ENCODE data around the gene DNAJB5.

DNAJB5 gene

DNA sequence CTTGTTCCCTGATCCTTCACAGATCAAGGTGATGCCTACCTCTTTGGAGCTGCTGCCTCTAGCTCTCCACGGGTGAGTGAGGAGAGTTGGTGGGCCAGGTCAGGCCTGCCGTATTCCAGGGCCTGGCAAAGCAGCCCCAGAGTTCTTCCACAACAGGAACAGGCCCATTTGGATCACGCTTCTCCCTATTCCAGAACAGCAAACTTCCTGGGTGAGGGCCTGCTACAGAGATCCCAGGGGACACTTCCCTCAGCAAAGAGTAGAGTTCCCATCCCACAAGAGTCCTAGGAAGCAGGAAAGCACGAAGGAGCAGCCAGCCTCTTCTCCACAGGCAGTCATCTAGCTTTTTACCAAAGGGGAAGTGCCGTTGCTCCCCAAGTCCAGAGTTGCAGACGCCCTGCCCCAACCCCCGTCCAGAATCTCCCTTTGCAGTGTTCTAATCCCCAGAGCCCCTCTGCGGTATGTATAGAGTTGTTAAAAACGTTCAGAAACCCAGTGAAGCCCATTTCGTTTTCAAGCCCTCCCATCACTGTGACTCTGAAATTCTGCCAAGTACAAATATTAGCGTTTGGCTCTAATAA, 9.3 kb upstream of the DNAJB5 start:
- TF ChIP-seq, protein P1, sequence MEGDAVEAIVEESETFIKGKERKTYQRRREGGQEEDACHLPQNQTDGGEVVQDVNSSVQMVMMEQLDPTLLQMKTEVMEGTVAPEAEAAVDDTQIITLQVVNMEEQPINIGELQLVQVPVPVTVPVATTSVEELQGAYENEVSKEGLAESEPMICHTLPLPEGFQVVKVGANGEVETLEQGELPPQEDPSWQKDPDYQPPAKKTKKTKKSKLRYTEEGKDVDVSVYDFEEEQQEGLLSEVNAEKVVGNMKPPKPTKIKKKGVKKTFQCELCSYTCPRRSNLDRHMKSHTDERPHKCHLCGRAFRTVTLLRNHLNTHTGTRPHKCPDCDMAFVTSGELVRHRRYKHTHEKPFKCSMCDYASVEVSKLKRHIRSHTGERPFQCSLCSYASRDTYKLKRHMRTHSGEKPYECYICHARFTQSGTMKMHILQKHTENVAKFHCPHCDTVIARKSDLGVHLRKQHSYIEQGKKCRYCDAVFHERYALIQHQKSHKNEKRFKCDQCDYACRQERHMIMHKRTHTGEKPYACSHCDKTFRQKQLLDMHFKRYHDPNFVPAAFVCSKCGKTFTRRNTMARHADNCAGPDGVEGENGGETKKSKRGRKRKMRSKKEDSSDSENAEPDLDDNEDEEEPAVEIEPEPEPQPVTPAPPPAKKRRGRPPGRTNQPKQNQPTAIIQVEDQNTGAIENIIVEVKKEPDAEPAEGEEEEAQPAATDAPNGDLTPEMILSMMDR (IDR thresholded peaks at IDR 0.05; ENCODE audit: control extremely low read depth, extremely low read depth, low read depth, missing control alignments) = no peak
- no peak for DNase-seq (ENCODE audit: extremely low spot score)
- CTCF ChIA-PET = interaction anchor here (1.4 to 4.3 kb wide), 5 partner anchors 10 to 80 kb away, joined by 3 to 33 read pairs (median 5); partner anchors contain the start of gene DNAJB5
- POLR2A ChIA-PET = no interaction called here

DNA sequence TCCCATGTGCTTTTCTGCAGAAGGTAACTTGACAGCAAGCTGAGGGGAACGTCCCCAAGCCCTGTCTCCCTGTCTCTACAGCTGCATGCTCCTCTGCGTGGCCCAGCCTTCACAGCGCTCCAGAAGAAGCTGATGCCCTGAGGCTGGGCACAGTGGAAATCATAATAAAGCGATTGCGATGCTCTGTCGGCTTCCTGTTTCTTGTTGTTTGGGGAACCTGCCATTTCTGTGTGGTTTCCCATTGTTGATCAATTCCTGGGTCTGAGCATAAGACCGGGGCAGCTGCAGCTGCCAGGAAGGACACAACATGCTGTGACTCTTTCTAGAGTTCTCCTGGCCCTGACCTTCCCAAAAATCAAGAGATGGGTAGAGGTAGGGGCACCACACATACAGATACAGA, 7.2 kb upstream of the DNAJB5 start:
- ChIA-PET CTCF (interaction anchor here (0.6 to 4.9 kb wide), 7 partner anchors 9 to 135 kb away, joined by 3 to 42 read pairs (median 5); no protein-coding TSS in a partner anchor), POLR2A (no interaction called here)
- DNase-seq (ENCODE audit: extremely low spot score) = no peak
- TF ChIP-seq, protein P1 (IDR thresholded peaks at IDR 0.05; ENCODE audit: control extremely low read depth, extremely low read depth, low read depth, missing control alignments) = no peak

DNA sequence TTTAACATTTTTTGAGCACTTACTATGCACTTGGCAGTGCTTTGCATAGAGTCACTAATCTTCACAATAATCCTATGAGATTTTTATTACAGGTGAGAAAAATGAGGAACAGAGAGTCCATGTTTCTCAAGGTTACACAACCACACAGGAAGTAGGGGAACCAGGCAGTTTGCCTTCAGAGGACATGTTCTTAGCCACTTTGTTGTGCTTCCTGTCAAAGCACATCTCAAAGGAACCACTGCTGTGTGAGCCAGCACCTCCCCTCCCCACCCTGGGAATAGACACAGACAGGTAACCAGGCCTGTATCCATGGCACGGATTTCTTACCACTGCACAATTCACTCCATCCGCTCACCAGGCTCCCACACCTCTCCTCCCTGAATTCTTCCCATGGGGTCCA, 6.3 kb upstream of the DNAJB5 start:
- POLR2A ChIA-PET = no interaction called here
- TF ChIP-seq, protein P1 (IDR thresholded peaks at IDR 0.05; ENCODE audit: control extremely low read depth, extremely low read depth, low read depth, missing control alignments) = no peak

DNA sequence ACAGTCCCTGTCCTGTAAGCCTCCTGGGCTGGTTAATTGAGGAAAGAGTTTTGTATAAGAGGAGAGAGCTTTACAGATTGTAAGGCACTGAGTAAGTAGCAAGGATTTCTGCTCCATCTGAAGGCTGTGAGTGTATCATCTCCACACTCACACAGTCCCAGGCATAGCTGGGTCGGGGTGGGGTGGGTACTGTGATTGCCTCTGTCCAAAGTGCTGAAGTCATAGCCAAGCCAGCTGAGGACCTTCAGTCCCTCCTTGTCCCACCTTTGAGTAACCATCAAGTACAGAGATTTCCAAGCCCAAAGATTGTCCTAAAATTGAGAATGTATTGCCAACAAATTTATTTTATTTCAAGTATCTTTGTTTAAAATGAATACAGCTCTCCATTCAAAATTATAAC, 5.5 kb upstream of the DNAJB5 start:
- ChIA-PET POLR2A (no interaction called here), CTCF (interaction anchor here (0.9 to 4.9 kb wide), 18 partner anchors 8 to 308 kb away, joined by 3 to 67 read pairs (median 6); a partner anchor contains a TSS)
- TF ChIP-seq, protein P1 (IDR thresholded peaks at IDR 0.05; ENCODE audit: control extremely low read depth, extremely low read depth, low read depth, missing control alignments) = no peak
- no peak for DNase-seq (ENCODE audit: extremely low spot score)

More for the DNA sequence above, 6.3 kb upstream of the DNAJB5 start:
- CTCF ChIA-PET = interaction anchor here (1.2 to 4.9 kb wide), 4 partner anchors 9 to 83 kb away, joined by 3 to 42 read pairs (median 18); no protein-coding TSS in a partner anchor
- DNase-seq (ENCODE audit: extremely low spot score) = peak; percentile 36

DNA sequence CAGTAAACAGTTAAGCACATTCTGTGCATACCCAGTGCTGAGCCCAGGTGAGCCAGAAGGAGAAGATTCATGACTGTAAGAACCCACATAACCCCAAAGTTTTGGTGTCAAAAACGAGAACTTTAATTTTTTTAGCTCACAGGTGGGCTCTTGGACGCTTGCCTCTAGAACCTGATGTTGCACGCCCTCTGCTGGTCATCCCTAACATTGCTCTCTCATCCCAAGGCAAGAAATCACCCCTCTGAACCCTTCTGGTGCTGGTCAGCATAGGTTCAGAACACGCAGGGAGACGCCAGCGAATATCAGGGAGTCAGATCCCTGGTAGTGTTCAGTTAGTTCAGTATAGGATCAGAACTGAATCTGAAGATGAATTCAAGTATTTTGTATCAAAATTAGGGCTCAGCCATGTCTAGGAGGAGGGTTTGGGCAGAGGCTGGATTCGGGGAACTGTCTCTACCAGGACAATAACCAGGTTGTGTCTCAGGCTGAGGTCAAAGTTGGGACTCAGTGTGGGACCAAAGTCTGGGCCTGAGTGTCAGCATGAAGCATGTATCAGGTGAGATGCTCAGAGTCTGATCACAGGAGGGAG, 4.1 kb upstream of the DNAJB5 start:
- DNase-seq (ENCODE audit: extremely low spot score) = no peak
- POLR2A ChIA-PET = no interaction called here
- CTCF ChIA-PET = interaction anchor here (0.6 to 4.9 kb wide), 38 partner anchors 10 to 626 kb away, joined by 3 to 67 read pairs (median 3); partner anchors contain the start of genes ATOSB and STOML2

DNA sequence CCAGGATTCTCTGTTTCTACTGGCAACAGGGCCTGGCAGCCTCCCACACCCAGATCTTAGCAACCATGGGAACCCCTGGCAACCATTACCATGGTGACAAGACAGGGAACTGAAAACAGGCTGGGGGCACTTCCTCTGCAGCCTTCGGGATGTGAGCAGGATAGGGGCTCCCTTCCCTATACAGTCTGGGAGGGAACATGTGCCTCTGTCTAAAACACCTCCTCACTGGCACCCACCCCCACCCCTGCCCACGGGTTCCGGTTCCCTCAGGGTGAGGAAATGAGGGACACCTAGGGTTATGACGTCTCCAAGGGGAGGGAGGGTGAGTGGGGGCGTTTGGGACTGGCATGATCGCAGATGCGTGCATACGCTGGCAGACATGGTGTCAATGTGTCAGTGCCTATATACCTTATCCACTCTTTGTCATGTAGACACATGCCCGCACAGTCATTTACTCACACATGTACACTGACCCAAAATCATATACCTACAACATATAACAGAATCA, 3.0 kb upstream of the DNAJB5 start:
- no peak for DNase-seq (ENCODE audit: extremely low spot score)
- CTCF ChIA-PET = interaction anchor here (0.7 to 2.9 kb wide), 4 partner anchors 25 to 111 kb away, joined by 3 to 67 read pairs (median 8); no protein-coding TSS in a partner anchor
- TF ChIP-seq, protein P1 (IDR thresholded peaks at IDR 0.05; ENCODE audit: control extremely low read depth, extremely low read depth, low read depth, missing control alignments) = no peak
- POLR2A ChIA-PET = no interaction called here

More for the DNA sequence above, 4.1 kb upstream of the DNAJB5 start:
- TF ChIP-seq, protein P1 (IDR thresholded peaks at IDR 0.05; ENCODE audit: control extremely low read depth, extremely low read depth, low read depth, missing control alignments) = peak; percentile 77

All from GM10248 (cell line).